Activated CD8-positive, alpha-beta T cell treated with anti-CD3 and anti-CD28 coated beads for 36 hours (primary cell): ENCODE data around the gene IGSF3. TPM values are rescaled to one million over a fixed set of nuclear protein-coding genes. Genes with fewer than 3 reads are reported as not detected.

Experiments
- ATAC-seq: fragments of 200-7000 bp; cut with Tn5 transposase; one replicate; pipeline ENCODE4 v1.10.0; 2021; ENCODE audit warnings: mild to moderate bottlenecking, moderate library complexity
- CTCF ChIA-PET: fragments of 350-600 bp; sonication (Branson Sonifier 250); formaldehyde crosslinking; loops from one replicate; lab custom pipeline; 2021; ENCODE audit warnings: antibody characterized with exemption; lab: Charles Lee
- POLR2A ChIA-PET: fragments of 350-600 bp; sonication (Branson Sonifier 250); formaldehyde crosslinking; loops from one replicate; lab custom pipeline; 2021; ENCODE audit warnings: antibody characterized with exemption; lab: Charles Lee
- DNase-seq: peaks from one replicate; pipeline ENCODE4 v3.0.0-alpha.2; 2020
- H3K27ac Mint-ChIP-seq: one replicate; pipeline ENCODE4 v1.8.0; 2021; ENCODE audit warnings: mild to moderate bottlenecking, mixed read lengths
- H3K27me3 Mint-ChIP-seq: one replicate; pipeline ENCODE4 v1.8.0; 2021; ENCODE audit warnings: mixed read lengths
- H3K36me3 Mint-ChIP-seq: one replicate; pipeline ENCODE4 v1.8.0; 2021; ENCODE audit warnings: low read depth, mixed read lengths
- H3K4me1 Mint-ChIP-seq: one replicate; pipeline ENCODE4 v1.8.0; 2021; ENCODE audit warnings: low read depth, mixed read lengths
- H3K4me3 Mint-ChIP-seq: one replicate; pipeline ENCODE4 v1.8.0; 2021; ENCODE audit warnings: mild to moderate bottlenecking, moderate library complexity, mixed read lengths
- H3K9me3 Mint-ChIP-seq: one replicate; pipeline ENCODE4 v1.8.0; 2021; ENCODE audit warnings: mixed read lengths
- intact Hi-C: fragments of 100-400 bp; cut with micrococcal nuclease; formaldehyde crosslinking; loops from one replicate; pipeline ENCODE4 v1.10.0; 2022
- total RNA-seq, 2 experiments: library from RNA; stranded (reverse); gene quantifications; one replicate each; pipeline ENCODE4 v1.2.3, GENCODE V29; 2021
- TF ChIP-seq, protein P1 (sequence below): fragments of 200-600 bp; IDR thresholded peaks from one replicate; pipeline ENCODE4 v1.8.0; 2022; ENCODE audit warnings: antibody characterized with exemption, mild to moderate bottlenecking

Gene IGSF3
- total RNA-seq, 2 experiments from 2014 or later, result 0.54 to 0.72 TPM

DNA sequence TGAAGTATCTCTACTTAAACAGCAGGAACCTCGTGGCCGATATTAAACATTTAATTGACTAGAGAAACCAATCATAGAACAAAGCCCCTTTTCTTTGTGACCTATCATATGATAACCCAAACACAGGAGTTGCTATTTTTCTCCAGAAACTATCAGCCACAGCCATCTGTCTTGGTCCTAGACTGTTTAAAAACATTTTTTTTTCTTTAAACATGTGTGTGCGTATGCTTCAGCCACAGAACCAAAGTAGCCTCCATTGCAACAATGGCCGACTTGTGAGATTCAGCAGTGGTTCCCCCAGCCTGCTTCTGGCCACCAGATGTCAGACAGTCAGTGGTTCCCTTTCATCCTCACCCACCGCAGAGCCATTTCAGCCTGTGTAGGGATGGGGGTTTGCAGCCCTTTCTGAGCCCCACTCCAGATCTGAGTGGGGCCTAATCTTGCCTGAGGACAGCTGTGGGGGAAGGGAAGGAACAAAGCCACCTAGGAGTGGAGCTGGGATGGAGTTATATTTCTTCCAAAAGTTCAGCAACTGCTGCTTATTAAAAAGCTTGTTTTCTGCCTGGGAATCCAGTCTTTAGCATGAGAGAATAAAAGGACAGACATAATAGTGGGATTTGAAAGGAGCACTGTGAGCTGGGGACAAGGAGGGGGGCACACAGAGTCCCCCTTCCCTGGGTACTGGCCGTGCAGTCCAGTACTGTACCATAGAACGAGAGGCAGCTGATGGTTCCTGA is 11.7 kb upstream of the IGSF3 start:
- DNase-seq (no peak), ATAC-seq (no peak)
- intact Hi-C loops, result loop anchor here (5.0 kb wide), 1 partner anchor 107 kb away; the partner anchor contains the start of gene CD58
- Mint-ChIP-seq H3K27me3 (peaks cover 16% of the 10 kb centered on the region), H3K4me3 (no peak overlapping the region), H3K4me1 (no peaks in the 10 kb centered on the region), H3K36me3 (no peaks in the 10 kb centered on the region), H3K27ac (no peak overlapping the region), H3K9me3 (no peaks in the 10 kb centered on the region)
- ChIA-PET CTCF (interaction anchor here (0.8 to 4.2 kb wide), 2 partner anchors 8 to 28 kb away, joined by 3 to 20 read pairs; no protein-coding TSS in a partner anchor), POLR2A (no interaction called here)
- TF ChIP-seq, protein P1, sequence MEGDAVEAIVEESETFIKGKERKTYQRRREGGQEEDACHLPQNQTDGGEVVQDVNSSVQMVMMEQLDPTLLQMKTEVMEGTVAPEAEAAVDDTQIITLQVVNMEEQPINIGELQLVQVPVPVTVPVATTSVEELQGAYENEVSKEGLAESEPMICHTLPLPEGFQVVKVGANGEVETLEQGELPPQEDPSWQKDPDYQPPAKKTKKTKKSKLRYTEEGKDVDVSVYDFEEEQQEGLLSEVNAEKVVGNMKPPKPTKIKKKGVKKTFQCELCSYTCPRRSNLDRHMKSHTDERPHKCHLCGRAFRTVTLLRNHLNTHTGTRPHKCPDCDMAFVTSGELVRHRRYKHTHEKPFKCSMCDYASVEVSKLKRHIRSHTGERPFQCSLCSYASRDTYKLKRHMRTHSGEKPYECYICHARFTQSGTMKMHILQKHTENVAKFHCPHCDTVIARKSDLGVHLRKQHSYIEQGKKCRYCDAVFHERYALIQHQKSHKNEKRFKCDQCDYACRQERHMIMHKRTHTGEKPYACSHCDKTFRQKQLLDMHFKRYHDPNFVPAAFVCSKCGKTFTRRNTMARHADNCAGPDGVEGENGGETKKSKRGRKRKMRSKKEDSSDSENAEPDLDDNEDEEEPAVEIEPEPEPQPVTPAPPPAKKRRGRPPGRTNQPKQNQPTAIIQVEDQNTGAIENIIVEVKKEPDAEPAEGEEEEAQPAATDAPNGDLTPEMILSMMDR, result no peak

DNA sequence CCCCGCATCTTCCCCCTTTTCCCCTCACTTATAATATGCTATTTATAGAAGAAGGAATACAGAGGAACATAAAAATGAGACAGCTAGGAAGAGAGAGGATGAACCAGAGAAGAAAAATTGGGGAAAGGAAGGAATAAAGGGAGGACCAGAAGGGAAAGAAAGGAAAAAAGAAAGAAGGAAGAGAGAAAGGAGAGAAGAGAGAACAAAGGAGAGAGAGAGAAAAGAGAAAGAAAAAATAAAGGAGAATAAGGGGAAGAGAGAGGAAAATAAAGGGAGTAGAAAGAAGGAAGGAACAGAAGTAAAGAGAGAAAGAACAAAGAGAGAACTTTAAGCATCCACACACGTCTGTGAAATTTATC is 11.2 kb upstream of the IGSF3 start:
- Mint-ChIP-seq H3K4me1 (no peaks in the 10 kb centered on the region), H3K27me3 (peaks cover 21% of the 10 kb centered on the region), H3K9me3 (no peaks in the 10 kb centered on the region), H3K36me3 (no peaks in the 10 kb centered on the region), H3K27ac (no peak overlapping the region), H3K4me3 (no peak overlapping the region)
- TF ChIP-seq, protein P1, result no peak
- DNase-seq (no peak), ATAC-seq (no peak)
- intact Hi-C loops, result loop anchor here (5.0 kb wide), 1 partner anchor 106 kb away; the partner anchor contains the start of gene CD58
- CTCF ChIA-PET, result no interaction called here
- POLR2A ChIA-PET, result no interaction called here

DNA sequence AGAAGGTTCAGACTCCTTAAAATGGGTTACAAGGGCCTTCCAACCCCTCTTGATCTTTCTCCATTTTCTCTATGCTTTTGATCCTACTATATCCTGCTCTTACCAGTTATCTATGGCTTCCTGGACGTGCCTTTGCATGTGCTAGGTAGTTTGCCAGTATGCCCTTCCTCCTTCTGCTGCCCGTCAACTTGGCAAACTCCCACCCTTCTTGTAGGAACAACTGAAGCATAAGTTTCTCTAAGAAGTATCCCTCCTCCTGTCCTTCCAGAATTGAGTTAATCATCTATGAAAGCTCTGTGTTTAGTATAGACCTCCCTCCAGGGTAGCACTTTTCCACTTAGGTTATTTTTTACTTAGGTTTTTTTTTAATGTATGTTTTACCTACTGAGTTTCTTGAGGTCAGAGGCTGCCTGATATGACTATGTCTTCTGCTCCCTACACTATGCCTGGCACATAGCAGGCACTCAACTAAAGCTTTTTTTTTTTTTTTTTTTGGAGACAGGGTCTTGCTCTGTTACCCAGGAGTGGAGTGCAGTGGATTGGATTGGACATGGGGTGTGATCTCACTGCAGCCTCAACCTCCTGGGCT is 10.0 kb upstream of the IGSF3 start:
- H3K4me3 Mint-ChIP-seq, result no peak overlapping the region
- H3K4me1 Mint-ChIP-seq, result no peaks in the 10 kb centered on the region
- ChIA-PET POLR2A (no interaction called here), CTCF (interaction anchor here (0.8 kb wide), 1 partner anchor 21 kb away, joined by 3 read pairs; no protein-coding TSS in a partner anchor)
- no peaks in the 10 kb centered on the region for H3K9me3 Mint-ChIP-seq
- ATAC-seq, result no peak
- peaks cover 30% of the 10 kb centered on the region for H3K27me3 Mint-ChIP-seq
- TF ChIP-seq, protein P1, result no peak
- DNase-seq, result no peak
- intact Hi-C loops, result loop anchor here (5.0 kb wide), 1 partner anchor 105 kb away; the partner anchor contains the start of gene CD58
- no peak overlapping the region for H3K27ac Mint-ChIP-seq
- H3K36me3 Mint-ChIP-seq, result no peaks in the 10 kb centered on the region

DNA sequence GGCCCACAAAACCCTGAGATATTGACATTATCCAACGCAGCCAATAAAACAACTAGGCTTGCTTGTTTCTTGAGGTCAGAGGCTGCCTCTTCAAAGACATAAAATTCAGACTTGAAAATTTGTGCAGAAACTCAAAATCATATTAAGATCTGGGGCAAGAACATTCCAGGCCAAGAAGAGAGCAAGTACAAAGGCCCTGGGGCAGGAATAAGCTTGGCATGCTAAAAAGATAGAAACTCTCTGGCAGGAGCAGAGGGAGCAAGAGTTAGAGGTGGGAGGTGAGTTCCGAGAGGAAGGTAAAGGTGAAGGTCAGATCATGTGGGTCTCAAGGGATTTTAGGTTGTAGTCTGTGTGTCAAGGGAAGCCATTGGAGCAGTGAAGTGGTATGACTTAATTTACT is 8.8 kb upstream of the IGSF3 start:
- DNase-seq (no peak), ATAC-seq (no peak)
- ChIA-PET CTCF (interaction anchor here (2.4 kb wide), 1 partner anchor 102 kb away, joined by 5 read pairs; no protein-coding TSS in a partner anchor), POLR2A (no interaction called here)
- intact Hi-C loops, result loop anchor here (5.0 kb wide), 1 partner anchor 104 kb away; the partner anchor contains the start of gene CD58
- H3K9me3 Mint-ChIP-seq, result no peaks in the 10 kb centered on the region
- no peak overlapping the region for H3K4me3 Mint-ChIP-seq
- TF ChIP-seq, protein P1, result no peak
- peaks cover 2% of the 10 kb centered on the region for H3K4me1 Mint-ChIP-seq
- H3K27me3 Mint-ChIP-seq, result peaks cover 34% of the 10 kb centered on the region
- H3K27ac Mint-ChIP-seq, result no peak overlapping the region
- H3K36me3 Mint-ChIP-seq, result no peaks in the 10 kb centered on the region

DNA sequence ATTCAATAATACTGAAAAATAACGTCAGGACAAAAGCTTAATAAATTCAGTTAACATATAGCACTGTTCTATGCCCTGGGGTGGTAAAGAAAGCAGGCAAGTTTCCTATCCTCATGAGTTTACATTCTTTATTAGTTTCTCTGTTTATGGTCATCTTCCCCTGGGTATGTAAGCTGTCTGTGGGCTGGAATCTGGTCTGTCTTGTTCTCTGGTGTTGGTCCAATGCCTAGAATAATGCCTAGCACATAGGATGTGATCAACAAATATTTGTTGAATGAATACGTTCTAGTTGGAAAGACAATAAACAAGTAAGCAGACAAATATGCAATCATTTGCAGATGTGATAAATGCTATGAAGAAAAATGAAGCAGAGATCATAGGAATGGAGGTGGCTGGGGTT is 7.2 kb upstream of the IGSF3 start:
- peaks cover 39% of the 10 kb centered on the region for H3K27me3 Mint-ChIP-seq
- ChIA-PET CTCF (interaction anchor here (1.1 to 2.4 kb wide), 2 partner anchors 79 to 100 kb away, joined by 3 to 5 read pairs; no protein-coding TSS in a partner anchor), POLR2A (interaction anchor here (0.6 kb wide), 1 partner anchor 383 kb away, joined by 3 read pairs; no protein-coding TSS in a partner anchor)
- ATAC-seq (no peak), DNase-seq (no peak)
- H3K36me3 Mint-ChIP-seq, result no peaks in the 10 kb centered on the region
- intact Hi-C loops, result loop anchor here (5.0 kb wide), 1 partner anchor 102 kb away; the partner anchor contains the start of gene CD58
- no peak overlapping the region for H3K27ac Mint-ChIP-seq
- H3K4me1 Mint-ChIP-seq, result peaks cover 2% of the 10 kb centered on the region
- no peaks in the 10 kb centered on the region for H3K9me3 Mint-ChIP-seq
- TF ChIP-seq, protein P1, result no peak
- H3K4me3 Mint-ChIP-seq, result no peak overlapping the region
